ENCODE data around the gene CALML6.

The CALML6 gene

GRCh38 chr1:1893291-1893985 lies 21.6 kb upstream of the CALML6 start:
- no peak for DNase-seq (ENCODE audit: extremely low read depth, low read depth)
- no peak for TF ChIP-seq CTCF (IDR thresholded peaks at IDR 0.05; ENCODE audit: low read depth, low read length)

GRCh38 chr1:1893997-1894353 lies 21.1 kb upstream of the CALML6 start:
- no peak for DNase-seq (ENCODE audit: extremely low read depth, low read depth)
- no peak for TF ChIP-seq CTCF (IDR thresholded peaks at IDR 0.05; ENCODE audit: low read depth, low read length)

- no peak for DNase-seq (ENCODE audit: extremely low read depth, low read depth)
Measured at GRCh38 chr1:1894354-1895059, 20.6 kb upstream of the CALML6 start.

GRCh38 chr1:1895060-1895418 lies 20.0 kb upstream of the CALML6 start:
- no peak for TF ChIP-seq CTCF (IDR thresholded peaks at IDR 0.05; ENCODE audit: low read depth, low read length)
- no peak for DNase-seq (ENCODE audit: extremely low read depth, low read depth)

More at GRCh38 chr1:1894354-1895059, 20.6 kb upstream of the CALML6 start:
- no peak for TF ChIP-seq CTCF (IDR thresholded peaks at IDR 0.05; ENCODE audit: low read depth, low read length)

GRCh38 chr1:1895456-1896336 lies 19.4 kb upstream of the CALML6 start:
- no peak for DNase-seq (ENCODE audit: extremely low read depth, low read depth)
- no peak for TF ChIP-seq CTCF (IDR thresholded peaks at IDR 0.05; ENCODE audit: low read depth, low read length)

- DNase-seq (ENCODE audit: extremely low read depth, low read depth): no peak
- no peak for TF ChIP-seq CTCF (IDR thresholded peaks at IDR 0.05; ENCODE audit: low read depth, low read length)
Measured at GRCh38 chr1:1898246-1898933, 16.7 kb upstream of the CALML6 start.
